ENCODE data around the gene MAP3K2. TPM values are rescaled to one million over a fixed set of nuclear protein-coding genes. Genes with fewer than 3 reads are reported as not detected.
"Not testable (repeated sequence)": the region's sequence is repeated elsewhere in the genome, so short reads cannot be mapped to it uniquely, and the experiment has no call there.

MAP3K2 gene
- polyA plus RNA-seq, 1 donor: 18.9 TPM

DNA sequence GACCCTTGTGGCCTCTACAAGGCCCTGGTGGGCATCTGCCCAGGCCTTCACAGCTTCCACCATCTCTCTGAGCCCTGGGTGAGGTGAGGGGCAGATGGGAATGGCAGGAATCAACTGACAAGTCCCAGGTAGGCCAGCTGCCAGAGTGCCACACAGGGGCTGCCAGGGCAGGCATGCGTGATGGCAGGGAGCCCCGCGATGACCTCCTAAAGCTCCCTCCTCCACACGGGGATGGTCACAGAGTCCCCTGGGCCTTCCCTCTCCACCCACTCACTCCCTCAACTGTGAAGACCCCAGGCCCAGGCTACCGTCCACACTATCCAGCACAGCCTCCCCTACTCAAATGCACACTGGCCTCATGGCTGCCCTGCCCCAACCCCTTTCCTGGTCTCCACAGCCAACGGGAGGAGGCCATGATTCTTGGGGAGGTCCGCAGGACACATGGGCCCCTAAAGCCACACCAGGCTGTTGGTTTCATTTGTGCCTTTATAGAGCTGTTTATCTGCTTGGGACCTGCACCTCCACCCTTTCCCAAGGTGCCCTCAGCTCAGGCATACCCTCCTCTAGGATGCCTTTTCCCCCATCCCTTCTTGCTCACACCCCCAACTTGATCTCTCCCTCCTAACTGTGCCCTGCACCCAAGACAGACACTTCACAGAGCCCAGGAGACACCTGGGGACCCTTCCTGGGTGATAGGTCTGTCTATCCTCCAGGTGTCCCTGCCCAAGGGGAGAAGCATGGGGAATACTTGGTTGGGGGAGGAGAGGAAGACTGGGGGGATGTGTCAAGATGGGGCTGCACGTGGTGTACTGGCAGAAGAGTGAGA lies 32.5 kb upstream of the MAP3K2 start:
- no peak for DNase-seq

DNA sequence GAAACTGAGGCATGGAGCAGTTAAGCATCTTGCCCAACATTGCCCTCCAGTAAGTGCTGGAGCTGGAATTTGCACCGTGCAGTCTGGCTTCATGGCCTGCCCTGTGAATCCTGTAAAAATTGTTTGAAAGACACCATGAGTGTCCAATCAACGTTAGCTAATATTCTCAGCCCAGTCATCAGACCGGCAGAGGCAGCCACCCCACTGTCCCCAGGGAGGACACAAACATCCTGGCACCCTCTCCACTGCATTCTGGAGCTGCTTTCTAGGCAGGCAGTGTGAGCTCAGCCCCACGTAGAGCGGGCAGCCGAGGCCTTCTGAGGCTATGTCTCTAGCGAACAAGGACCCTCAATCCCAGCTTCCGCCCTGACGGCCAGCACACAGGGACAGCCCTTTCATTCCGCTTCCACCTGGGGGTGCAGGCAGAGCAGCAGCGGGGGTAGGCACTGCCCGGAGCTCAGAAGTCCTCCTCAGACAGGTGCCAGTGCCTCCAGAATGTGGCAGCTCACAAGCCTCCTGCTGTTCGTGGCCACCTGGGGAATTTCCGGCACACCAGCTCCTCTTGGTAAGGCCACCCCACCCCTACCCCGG lies 31.8 kb upstream of the MAP3K2 start:
- no peak for DNase-seq

DNA sequence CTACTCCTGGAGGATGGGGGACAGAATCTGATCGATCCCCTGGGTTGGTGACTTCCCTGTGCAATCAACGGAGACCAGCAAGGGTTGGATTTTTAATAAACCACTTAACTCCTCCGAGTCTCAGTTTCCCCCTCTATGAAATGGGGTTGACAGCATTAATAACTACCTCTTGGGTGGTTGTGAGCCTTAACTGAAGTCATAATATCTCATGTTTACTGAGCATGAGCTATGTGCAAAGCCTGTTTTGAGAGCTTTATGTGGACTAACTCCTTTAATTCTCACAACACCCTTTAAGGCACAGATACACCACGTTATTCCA lies 31.3 kb upstream of the MAP3K2 start:
- DNase-seq: no peak

DNA sequence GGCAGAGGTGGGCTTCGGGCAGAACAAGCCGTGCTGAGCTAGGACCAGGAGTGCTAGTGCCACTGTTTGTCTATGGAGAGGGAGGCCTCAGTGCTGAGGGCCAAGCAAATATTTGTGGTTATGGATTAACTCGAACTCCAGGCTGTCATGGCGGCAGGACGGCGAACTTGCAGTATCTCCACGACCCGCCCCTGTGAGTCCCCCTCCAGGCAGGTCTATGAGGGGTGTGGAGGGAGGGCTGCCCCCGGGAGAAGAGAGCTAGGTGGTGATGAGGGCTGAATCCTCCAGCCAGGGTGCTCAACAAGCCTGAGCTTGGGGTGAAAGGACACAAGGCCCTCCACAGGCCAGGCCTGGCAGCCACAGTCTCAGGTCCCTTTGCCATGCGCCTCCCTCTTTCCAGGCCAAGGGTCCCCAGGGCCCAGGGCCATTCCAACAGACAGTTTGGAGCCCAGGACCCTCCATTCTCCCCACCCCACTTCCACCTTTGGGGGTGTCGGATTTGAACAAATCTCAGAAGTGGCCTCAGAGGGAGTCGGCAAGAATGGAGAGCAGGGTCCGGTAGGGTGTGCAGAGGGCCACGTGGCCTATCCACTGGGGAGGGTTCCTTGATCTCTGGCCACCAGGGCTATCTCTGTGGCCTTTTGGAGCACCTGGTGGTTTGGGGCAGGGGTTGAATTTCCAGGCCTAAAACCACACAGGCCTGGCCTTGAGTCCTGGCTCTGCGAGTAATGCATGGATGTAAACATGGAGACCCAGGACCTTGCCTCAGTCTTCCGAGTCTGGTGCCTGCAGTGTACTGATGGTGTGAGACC lies 30.7 kb upstream of the MAP3K2 start, which contains the start of gene PROC:
PROC (plus strand) TSS at position 128 of the 812 bp plus-strand sequence. CDS start 1,516 bp downstream, outside the sequence.
- no peak for DNase-seq

DNA sequence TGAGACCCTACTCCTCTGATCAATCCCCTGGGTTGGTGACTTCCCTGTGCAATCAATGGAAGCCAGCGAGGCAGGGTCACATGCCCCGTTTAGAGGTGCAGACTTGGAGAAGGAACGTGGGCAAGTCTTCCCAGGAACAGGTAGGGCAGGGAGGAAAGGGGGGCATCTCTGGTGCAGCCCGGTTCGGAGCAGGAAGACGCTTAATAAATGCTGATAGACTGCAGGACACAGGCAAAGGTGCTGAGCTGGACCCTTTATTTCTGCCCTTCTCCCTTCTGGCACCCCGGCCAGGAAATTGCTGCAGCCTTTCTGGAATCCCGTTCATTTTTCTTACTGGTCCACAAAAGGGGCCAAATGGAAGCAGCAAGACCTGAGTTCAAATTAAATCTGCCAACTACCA lies 29.6 kb upstream of the MAP3K2 start:
- no peak for DNase-seq

DNA sequence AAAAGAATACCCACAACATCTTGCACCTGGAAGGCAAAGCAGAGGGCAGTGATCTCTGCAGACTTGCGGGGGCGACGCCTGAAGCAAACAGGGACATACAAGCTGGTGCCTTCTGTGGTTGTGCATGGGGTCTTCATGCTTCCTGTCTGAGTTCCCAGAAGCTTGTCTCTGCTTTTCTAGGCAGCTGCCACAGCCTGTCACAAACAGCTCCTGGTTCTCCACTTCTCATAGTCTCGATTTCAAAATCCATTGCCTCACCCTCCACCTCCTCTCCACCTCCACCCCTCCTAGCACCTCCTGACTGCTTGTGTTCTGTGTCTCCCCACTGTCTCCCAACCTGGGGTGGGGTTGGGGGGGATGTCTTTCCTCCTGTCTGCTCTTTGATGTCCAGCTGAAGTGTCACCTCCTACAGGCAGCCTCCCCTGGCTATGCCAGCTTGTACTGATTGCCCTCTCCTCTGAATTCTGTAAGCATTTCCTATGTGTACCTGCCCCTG lies 28.8 kb upstream of the MAP3K2 start:
- no peak for DNase-seq

DNA sequence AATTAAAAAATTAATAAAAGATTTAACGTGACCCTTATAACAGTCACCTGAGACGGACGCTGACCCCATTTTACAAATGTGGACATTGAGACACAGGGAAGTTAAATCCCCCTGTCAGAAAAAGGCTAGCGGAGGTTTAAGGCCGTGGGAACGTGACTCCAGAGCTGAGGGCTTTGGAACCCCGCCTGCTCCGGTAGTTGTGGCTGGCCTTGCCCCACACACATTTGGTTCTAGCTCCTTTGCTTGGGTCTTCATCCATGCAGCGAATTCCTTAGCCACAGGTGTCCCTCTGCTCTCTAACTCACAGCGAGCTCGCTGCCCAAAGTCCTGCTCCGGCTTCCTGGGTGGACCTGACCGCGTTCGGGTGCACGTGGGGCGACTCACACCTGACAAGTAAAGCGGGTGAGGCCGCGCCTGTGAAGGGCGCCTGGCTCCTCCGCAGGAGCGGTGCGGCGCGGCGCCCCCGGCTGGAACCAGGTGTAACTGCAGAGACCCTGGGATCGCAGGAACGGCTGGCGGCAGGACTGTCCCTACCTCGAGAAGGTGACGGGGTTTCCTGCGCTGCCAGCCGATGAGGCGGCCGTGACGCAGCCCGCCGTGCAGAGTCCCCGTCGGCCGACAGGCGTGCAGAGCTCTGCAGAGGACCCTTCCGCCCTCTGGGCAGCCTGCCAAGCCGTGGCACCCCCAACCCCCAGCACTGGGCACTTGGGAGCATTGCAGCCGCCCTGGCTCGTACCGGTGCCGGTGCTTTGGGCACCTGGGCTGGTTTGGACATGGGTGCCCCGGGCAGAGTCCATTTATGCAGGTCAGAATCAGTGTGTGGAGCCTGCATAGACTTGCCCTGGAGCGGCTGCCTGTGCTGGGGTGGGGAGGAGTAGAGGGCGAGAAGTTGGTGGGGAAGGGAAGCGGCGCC lies 28.1 kb upstream of the MAP3K2 start:
- peak; percentile 42 for DNase-seq

DNA sequence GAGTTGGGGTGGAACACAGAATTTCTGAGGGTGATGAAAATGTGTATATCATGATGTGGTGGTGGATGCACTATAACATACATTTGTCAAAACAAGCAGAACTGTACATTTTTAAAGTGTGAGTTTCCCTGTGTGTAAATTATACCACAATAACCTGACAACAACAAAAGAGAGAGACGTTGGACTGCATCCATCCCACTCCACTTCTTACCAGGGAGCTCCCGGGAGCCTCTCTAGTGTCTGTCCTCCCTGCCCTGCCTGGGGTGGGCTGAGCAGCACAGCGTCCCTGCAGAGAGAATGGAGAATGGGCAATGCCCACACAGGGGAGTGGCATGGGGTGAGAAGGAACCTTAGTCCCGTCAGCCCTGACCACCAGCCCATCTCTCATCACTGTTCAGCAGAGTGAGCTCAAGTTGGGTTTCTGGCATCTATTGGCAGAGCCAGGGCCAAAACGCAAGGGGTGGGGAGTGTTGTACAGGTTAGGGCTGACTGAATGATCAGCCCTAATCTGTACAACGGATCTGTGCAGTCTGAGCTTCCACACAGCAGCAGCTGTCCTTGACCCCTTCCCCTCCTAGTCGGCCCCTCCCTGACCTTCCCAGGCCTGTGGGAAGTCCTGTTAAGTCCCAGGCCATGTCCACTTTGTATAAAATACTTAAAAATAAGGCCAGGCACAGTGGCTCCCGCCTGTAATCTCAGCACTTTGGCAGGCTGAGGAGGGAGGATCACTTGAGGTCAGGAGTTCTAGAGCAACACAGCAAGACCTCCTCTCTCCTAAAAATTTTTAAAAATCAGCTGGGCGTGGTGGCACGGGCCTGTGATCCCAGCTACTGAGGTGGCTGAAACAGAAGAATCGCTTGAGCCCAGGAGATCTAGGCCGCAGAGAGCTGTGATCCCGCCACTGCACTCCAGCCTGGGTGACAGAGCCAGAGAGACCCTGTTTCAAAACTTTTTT lies 27.1 kb upstream of the MAP3K2 start:
- no peak for DNase-seq

DNA sequence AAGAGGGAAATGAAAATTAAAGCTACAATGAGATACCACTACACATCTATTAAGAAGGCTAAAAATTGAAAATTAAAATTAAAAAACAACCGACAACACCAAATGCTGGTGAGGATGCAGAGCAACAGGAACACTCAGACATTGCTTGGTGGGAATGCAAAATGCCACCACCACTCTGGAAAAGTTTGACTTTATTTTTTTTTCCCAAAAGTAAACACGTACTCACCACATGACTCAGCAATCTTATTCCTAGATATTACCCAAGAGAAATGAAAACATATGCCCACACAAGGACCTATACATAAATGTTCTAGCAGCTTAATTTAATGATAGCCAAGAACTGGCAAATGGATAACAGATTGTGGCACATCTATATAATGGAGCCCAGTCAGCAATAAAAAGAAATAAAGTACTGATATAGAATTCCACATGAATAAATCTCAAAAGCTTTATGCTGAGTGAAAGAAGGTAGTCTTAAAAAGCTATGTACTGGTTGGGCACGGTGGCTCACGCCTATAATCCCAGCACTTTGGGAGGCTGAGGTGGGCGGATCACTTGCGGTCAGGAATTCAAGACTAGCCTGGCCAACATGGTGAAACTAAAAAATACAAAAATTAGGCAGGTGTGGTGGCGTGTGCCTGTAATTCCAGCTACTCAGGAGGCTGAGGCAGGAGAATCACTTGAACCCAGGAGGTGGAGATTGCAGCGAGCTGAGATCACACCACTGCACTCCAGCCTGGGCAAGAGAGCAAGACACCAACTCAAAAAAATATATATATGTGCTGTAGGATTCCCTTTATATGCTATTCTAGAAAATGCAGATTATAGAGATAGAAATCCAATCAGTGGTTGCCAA lies 26.2 kb upstream of the MAP3K2 start:
- DNase-seq: no peak

DNA sequence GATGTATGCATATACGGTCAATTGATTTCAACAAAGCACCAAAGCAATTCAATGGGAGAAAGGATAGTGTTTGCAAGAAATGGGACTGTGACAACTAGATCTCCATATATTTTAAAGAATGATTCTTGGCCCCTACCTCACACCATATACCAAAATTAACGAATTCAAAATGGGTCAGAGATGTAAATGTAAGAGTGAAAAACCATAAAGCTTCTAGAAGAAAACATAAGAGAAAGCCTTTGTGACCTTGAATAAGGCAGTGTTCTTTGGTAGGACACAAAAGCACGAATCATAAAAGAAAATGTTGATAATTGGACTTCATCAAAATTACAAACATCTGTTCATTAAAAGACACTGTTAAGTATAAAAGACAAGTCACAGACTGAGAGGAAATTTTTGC lies 25.4 kb upstream of the MAP3K2 start:
- DNase-seq: no peak

DNA sequence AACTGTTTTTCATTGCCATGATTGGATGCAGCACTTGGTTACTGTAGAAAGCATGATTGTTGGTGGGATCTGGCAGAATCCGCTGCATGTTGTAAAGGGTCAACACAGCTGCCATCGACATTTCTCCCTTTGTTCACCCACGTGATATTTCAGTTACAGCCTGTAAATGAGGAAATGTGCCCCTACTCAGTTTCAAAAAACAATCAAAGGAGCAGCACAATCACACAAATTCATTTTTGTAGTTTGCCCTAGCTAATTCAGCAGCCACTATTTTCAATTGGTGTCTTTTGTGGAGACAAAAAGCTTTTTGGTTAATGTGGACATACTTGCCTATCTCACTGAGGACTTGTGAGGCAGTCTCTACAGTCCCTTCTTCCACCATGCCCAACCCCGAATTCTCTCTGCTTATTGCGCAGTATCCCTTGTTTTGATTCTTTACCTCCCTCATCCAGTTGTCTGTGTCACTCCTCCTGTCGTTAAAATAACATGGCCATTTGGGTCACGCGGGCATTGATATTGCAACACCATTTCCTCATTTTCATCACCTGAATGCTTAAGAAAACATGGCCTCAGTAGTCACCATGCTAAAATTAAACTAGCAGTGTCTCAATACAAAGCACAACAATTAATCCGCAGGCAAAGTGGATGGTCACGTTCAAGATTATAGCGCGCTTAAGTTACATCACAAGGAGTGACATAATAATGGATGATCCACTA lies 24.0 kb upstream of the MAP3K2 start:
- DNase-seq: no peak

DNA sequence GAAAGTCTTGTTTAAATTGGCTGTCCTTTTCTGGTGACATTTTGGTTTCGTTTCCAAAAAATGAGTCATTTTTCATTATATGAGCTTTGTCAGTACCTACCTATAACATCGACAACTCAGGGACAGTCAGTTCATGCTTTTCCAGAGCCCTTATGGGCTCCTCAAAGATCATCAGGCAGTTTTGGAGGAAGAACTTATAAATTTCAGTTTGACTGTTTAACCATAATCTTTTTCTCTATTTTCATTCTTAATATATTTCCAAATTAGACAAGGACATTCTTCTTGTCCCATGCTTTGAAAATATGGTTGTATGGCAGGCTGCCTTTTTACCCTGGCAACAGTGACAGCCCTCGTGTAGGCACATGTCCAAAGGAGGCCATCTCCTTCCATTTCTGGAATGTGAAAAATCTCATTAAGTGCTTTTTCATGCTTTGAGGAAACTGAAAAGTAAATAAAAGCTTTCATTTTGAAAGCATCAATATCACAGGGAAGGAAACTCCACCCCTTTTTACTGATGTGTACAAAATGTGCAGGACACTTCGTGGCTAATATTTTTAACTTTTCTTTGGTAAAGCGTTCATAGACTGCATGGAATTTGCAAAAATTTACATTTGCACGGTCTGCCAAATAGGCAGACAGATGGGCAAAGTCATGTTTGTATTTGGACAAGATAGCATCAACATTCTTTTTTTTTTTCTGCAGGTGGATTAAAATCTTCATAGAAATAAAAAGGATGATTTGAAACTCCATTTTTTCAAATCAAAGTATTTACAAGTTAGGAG lies 23.3 kb upstream of the MAP3K2 start:
- no peak for DNase-seq

DNA sequence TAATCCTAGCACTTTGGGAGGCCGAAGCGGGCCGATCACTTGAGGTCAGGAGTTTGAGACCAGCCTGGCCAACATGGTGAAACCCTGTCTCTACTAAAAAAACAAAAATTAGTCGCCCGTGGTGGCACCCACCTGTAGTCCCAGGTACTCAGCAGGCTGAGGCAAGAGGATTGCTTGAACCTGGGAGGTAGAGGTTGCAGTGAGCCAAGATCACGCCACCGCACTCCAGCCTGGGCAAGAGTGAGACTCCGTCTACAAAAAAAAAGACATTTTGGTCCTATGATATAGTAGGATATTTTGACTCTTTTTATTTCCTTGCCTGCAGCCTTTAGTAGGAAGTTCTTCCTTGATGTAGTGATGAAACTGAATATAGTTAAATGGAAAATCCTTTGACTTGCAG lies 21.9 kb upstream of the MAP3K2 start:
- not testable (repeated sequence) for DNase-seq

DNA sequence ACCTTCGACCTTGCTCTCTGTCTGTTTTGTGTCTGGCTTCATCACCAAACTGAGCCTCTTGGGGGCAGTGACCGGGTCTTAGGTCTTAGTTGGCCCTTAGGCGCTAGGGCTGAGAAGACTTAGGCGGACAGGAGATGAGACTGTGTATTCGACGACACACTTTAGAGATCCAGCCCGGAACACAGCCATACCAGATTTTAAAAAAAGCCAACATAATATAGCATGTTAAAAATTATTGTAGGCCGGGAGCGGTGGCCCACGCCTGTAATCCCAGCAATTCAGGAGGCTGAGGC lies 21.0 kb upstream of the MAP3K2 start:
- no peak for DNase-seq

DNA sequence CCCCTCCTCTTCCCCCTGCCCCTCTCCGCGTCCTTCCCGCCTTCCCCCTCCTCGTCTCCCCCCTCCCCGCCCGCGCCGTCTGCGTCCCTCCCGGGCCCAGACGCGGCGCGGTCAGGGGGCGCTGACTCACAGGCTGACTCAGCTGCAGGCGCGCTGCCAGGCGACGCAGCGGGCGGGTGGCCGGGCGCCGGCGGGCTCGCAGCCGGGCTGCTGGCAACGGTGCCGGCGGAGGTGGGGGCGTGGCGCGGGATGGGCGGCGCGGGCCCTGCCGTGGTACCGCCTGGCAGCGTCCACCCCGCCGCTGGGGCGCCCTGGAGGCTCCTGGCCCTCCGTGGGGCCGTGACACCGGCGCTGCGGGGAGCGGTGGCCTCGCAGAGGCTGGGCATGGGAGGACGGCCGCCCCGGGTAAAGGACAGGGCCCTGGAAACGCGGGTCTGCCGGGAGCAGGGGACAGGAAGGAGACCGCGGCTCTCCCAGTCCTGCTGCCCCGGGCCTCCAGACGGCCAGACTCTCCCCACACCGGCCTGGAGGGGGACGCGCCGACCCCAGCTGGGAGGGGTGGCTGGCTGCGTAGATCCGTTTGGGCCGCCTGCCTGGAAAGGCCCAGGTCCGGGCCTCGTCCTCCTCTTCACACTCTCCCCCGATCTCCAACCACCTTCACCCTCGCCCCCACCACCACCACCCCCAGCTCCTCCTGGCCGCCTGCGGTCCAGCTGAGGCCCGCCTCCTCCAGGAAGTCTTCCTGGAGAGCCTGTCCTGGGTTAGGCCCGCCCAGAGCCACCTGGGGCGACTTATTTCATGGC lies 20.4 kb upstream of the MAP3K2 start:
- peak; percentile 93 for DNase-seq

DNA sequence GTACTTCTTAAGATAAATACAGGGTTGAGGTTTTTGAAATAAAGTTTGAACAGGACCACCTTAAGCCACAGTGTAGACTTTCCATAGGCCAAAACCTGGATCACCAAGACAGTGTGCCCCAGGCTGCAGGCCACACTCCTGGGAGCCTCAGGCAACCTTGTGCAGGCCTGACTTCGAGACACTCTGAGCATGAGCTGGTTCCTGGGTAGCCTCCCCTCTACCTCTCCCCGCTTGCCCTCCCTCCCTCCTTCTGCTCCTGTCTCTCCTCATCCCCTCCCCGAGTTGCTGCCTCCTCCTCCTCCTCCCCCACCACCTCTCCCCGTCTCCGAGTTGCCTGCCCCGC lies 19.9 kb upstream of the MAP3K2 start:
- no peak for DNase-seq

DNA sequence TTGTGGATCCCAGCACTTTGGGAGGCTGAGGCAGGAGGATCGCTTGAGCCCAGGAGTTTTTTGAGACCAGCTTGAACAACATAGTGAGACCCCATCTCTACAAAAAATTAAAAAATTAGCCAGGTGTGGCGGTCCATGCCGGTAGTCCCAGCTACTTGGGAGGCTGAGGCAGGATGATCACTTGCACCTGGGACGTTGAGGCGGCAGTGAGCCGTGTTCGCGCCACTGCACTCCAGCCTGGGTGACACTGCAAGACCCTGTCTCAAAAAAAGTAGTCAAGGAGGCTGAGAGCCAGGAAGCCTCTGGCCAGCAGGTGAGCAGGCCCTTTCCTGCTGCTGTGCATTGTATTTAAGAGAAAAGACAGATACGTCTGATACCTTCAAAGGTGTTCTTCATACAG lies 19.3 kb upstream of the MAP3K2 start:
- DNase-seq: no peak

DNA sequence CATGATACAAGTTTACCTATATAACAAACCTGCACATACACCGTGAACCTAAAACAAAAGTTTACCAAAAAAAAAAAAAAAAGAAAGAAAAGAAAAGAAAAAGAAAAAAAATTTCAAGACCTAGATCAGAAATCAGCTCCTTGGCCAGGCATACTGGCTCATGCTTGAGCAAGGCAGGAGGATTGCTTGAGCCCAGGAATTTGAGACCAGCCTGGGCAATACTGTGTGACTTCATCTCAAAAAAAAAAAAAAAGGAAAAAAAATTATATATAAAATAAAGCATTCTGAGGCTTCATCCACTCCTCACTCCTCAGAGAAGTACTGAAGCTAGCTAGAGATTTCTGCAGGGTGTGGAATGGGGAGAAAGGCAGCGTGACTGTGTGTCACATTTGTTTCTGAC lies 18.7 kb upstream of the MAP3K2 start:
- no peak for DNase-seq
